ENCODE measurements around the gene TNRC6C.

DNA sequence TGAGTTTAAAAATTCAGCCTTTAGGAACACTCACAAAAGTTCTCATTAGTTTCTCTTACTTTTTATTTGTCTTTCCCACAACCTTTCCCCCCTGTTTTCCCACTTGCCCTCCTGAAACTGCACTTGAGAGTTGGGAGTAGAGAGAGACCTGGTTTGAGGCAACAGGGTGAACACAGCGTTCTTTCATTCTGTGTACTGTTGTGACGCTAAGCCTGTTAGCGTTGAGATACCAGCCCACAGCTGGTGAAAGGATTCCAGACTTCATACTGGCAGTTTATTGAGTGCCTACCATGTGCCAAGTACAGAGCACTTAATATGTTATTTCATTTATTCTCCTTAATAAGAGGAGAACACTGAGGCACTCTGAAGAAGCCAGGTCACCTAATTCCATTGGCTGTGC, 10.3 kb downstream of the TNRC6C start:
- TF ChIP-seq, protein P1, sequence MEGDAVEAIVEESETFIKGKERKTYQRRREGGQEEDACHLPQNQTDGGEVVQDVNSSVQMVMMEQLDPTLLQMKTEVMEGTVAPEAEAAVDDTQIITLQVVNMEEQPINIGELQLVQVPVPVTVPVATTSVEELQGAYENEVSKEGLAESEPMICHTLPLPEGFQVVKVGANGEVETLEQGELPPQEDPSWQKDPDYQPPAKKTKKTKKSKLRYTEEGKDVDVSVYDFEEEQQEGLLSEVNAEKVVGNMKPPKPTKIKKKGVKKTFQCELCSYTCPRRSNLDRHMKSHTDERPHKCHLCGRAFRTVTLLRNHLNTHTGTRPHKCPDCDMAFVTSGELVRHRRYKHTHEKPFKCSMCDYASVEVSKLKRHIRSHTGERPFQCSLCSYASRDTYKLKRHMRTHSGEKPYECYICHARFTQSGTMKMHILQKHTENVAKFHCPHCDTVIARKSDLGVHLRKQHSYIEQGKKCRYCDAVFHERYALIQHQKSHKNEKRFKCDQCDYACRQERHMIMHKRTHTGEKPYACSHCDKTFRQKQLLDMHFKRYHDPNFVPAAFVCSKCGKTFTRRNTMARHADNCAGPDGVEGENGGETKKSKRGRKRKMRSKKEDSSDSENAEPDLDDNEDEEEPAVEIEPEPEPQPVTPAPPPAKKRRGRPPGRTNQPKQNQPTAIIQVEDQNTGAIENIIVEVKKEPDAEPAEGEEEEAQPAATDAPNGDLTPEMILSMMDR (IDR thresholded peaks at IDR 0.05), result no peak
- no peak for TF ChIP-seq POLR2A (IDR thresholded peaks at IDR 0.05)
